Amniotic epithelial cell (primary cell): Measurements from ENCODE around the gene QSER1.
"Not testable (repeated sequence)": the region's sequence is repeated elsewhere in the genome, so short reads cannot be mapped to it uniquely, and the experiment has no call there.

ENCODE experiments used
- DNase-seq: peaks from one replicate; pipeline ENCODE4 v3.0.0-alpha.2; 2010; ENCODE audit warnings: low read depth

Gene QSER1

GRCh38 chr11:32892355-32893092 is at the start of gene QSER1:
QSER1 (plus strand) TSS chr11:32892811; CDS start chr11:32893126, 315 bp downstream.
- DNase-seq: peak; percentile 35

- DNase-seq: no peak
These were observed 49.1 kb upstream of the QSER1 start for GRCh38 chr11:32843544-32843943.

GRCh38 chr11:32847511-32847910 is 45.1 kb upstream of the QSER1 start:
- no peak for DNase-seq

GRCh38 chr11:32849761-32850160 is 42.9 kb upstream of the QSER1 start:
- DNase-seq: no peak

GRCh38 chr11:32851251-32851650 is 41.4 kb upstream of the QSER1 start:
- no peak for DNase-seq

- peak; percentile 87 for DNase-seq
These were observed 40.4 kb upstream of the QSER1 start for GRCh38 chr11:32852207-32852606.

- no peak for DNase-seq
These were observed 37.0 kb upstream of the QSER1 start for GRCh38 chr11:32855601-32856000.

GRCh38 chr11:32858731-32859130 is 33.9 kb upstream of the QSER1 start:
- DNase-seq: no peak

- no peak for DNase-seq
These were observed 30.6 kb upstream of the QSER1 start for GRCh38 chr11:32861850-32862577.

- DNase-seq: no peak
These were observed 28.1 kb upstream of the QSER1 start for GRCh38 chr11:32864555-32864954.

- not testable (repeated sequence) for DNase-seq
These were observed 23.9 kb upstream of the QSER1 start for GRCh38 chr11:32868752-32869151.

GRCh38 chr11:32870676-32871075 is 21.9 kb upstream of the QSER1 start:
- DNase-seq: no peak

- no peak for DNase-seq
These were observed 18.5 kb upstream of the QSER1 start for GRCh38 chr11:32874132-32874531.

- DNase-seq: peak; percentile 25
These were observed 11.3 kb upstream of the QSER1 start for GRCh38 chr11:32881286-32881685.

GRCh38 chr11:32883421-32883820 is 9.2 kb upstream of the QSER1 start:
- DNase-seq: no peak

- no peak for DNase-seq
These were observed 8.6 kb upstream of the QSER1 start for GRCh38 chr11:32884023-32884422.

- DNase-seq: peak; percentile 25
These were observed 7.7 kb upstream of the QSER1 start for GRCh38 chr11:32884770-32885384.

GRCh38 chr11:32885556-32885955 is 7.1 kb upstream of the QSER1 start:
- no peak for DNase-seq

GRCh38 chr11:32886180-32886579 is 6.4 kb upstream of the QSER1 start:
- no peak for DNase-seq

GRCh38 chr11:32887707-32888383 is 4.8 kb upstream of the QSER1 start:
- DNase-seq: not testable (repeated sequence)

GRCh38 chr11:32888384-32888710 is 4.3 kb upstream of the QSER1 start:
- not testable (repeated sequence) for DNase-seq

- DNase-seq: peak; percentile 75
These were observed 3.8 kb upstream of the QSER1 start for GRCh38 chr11:32888805-32889204.
